Posterior cingulate gyrus (tissue), 11 donors: ENCODE results near the gene VAX1.
"Not testable (repeated sequence)": the region's sequence is repeated elsewhere in the genome, so short reads cannot be mapped to it uniquely, and the experiment has no call there.

ENCODE experiments used
- DNase-seq, 10 donors: peaks; one replicate each; pipeline versions ENCODE4 v3.0.0 to v3.0.0-alpha.2; 2020 to 2021; ENCODE audit warnings: mixed read lengths in 3 of 10
- intact Hi-C: fragments of 100-400 bp; cut with DNase I; formaldehyde crosslinking; loops from one replicate; pipeline ENCODE4 v1.15.1; 2023

Gene VAX1, protein sequence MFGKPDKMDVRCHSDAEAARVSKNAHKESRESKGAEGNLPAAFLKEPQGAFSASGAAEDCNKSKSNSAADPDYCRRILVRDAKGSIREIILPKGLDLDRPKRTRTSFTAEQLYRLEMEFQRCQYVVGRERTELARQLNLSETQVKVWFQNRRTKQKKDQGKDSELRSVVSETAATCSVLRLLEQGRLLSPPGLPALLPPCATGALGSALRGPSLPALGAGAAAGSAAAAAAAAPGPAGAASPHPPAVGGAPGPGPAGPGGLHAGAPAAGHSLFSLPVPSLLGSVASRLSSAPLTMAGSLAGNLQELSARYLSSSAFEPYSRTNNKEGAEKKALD

DNA sequence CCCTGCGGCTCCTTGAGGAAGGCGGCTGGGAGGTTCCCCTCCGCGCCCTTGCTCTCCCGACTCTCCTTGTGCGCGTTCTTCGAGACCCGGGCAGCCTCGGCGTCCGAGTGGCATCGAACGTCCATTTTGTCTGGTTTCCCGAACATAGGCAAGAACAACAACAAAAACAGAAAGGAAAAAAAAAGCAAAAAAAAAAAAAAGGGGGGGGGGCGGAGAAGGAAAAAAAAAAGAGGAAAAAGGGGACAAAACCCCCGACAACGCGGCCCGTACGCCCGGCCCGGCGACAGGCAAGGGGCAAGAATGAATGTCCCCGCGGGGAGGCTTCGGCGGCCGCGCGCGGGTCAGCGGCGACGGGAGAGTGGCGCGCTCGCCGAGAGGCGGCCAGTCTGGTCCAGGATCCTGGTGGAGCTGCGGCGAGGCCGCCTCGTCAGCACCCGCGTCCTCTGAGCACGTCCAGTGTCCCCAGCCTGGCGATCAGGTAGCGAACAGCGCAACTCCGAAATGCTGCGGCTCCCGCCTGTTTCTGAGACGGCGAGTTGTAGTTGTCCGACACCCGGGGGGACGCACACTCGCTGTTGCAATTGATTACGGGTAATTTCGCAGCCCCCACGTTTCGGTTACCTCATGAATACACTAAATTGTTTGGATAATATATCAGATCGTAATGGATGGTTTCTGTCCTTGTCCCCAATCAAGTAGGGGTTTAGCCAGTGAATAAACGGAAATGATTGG, at the start of gene VAX1:
Gene VAX1 (minus strand): TSS at position 360 of the 732 bp plus-strand sequence. CDS start 214 bp downstream, at position 146.
- peak in 3 of 10 donors; percentile 49 to 86 (median 86) for DNase-seq
- intact Hi-C loops = no loop called here

DNA sequence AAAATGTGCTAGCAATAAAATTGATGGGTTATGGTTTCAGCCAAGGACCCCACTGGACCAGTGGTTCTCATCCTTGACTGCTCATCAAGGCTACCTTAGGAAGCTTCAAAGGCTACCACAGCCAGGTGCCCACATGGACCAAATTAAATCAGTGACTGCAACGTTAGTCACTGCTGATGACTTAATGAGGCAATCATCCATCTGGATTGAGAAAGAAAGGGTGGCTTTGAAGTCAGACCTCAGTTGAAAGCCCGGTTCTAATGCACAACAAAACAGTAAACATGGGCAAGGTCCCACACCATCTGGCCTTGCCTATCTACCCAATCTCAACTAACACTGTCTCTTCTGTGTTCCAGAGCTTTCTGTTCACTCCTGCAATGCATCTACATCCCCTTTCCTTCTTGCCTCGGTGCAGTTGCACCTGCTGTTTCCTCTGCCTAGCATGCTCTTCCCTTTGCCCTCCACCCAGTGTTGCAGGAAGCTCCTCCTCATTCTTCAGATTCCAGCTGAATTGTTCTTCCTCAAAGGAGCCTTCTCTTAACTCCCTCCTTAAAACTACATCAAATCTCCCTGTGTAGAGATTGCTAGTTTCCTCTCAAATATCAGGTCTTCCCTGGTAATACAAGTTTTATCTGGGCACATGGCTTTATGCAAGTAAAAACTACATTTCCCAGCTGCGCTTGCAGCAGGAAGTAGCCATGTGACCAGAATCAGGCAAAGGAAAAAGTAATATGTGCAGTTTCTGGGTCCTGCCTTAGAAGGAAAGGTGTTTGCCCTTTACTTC, 49.0 kb upstream of the VAX1 start:
- intact Hi-C loops = no loop called here
- DNase-seq = peak in 1 of 10 donors; percentile 2

DNA sequence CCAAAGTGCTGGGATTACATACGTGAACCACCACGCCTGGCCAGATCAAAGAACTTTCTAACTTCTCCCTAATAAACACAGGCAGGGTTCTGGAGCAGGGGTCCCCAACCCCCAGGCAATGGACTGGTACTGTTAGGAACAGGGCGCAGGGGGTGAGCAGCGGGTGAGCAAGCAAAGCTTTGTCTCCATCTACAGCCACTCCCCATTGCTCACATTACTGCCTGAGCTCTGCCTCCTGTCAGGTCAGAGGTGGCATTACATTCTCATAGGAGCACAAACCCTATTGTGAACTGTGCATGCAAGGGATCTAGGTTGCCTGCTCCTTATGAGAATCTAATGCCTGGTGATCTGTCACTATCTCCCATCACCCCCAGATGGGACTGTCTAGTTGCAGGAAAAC, 47.7 kb upstream of the VAX1 start:
- intact Hi-C loops = not testable (repeated sequence)

DNA sequence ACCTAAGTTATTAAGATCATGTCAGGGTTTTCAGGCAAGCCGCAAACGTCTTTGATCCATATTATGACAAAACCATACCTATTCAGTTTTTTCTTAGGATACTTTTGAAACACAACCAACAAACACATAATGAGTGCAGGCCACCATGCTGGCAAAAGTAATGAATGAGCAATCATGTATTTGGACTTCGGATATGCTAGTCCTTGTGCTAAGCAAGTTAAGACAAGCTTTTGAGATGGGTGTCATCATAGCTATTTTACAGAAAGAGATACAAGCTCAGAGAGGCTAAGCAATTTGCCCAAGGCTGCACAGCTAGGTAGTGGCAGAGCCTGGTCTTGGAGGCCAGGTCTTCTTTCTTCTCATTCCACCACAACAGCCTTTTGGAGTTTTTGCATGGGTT, 46.8 kb upstream of the VAX1 start:
- no peak for DNase-seq

More for the DNA sequence above, 47.7 kb upstream of the VAX1 start:
- not testable (repeated sequence) for DNase-seq

DNA sequence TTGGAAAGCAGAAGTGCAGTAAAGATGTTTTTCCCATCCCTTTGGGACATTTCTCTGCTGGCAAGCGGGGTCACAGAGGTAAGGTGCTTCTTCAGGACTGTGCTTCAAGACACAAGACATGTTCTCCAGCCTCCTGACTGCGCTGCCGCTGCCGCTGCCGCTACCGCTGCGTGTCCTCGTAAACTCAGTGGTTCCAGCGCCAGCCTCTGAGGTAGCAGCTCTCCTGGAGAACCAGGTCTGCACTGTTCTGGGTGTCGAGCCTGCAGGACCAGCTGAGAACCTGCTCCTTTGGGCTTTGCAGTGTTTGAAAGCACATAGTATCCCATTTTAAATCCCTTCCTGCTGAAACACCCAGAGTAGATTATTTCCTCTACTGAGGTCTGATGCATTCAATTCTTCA, 46.2 kb upstream of the VAX1 start:
- intact Hi-C loops = no loop called here
- DNase-seq = peak in 1 of 10 donors; percentile 68

More for the DNA sequence above, 46.8 kb upstream of the VAX1 start:
- intact Hi-C loops = no loop called here

DNA sequence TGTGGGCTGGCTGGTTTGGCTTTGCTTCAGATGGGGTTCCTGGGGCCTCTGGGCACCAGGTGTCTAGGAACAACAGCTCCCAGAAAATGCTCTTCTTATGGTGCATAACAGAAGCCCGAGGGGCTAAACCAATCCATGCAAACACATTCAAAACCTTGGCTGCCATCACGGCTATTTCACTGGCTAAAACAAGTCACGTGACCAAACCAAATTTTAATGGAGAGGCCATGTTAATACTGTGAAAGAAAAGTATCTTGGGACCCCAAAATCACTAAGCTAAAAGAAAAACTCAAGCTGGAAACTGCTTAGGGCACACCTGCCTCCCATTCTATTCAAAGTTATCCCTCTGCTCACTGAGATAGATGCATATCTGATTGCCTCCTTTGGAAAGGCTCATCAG, 40.1 kb upstream of the VAX1 start:
- DNase-seq = no peak
- intact Hi-C loops = loop anchor here (5.0 kb wide), 1 partner anchor 496 kb away; no protein-coding TSS in a partner anchor

DNA sequence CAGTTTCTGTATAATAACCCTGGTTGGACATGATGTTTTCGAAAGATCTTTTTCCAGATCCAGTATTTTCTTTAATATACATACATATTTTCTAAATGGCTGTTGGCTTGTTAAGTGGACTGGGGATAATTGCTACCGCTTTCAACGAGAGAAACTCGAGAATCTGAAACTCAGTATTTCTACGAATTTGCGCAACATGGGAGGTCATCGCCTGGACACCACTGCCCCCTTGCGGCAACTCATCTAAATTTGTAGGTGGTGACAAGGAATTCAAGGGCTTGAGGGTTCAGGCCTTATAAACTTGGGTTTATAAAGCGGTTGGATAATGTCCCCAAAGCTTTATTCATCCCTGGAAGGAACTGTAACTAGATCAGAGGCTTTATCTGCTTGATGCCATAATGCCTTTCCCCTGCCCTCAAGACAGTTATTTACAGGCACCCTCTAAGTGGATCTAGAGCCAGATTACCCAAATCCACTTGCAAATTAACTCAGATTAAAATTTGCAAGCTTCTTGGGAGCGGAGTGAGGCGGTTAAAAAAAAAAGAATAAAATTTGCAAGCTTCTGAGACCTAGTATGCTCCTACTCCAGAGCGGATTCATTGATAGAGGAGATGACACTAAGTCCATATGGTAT, 37.9 kb upstream of the VAX1 start:
- DNase-seq = peak; percentile 70 to 97 (median 88)
- intact Hi-C loops = loop anchor here (1.0 to 5.0 kb wide), 2 partner anchors 379 to 494 kb away; no protein-coding TSS in a partner anchor

DNA sequence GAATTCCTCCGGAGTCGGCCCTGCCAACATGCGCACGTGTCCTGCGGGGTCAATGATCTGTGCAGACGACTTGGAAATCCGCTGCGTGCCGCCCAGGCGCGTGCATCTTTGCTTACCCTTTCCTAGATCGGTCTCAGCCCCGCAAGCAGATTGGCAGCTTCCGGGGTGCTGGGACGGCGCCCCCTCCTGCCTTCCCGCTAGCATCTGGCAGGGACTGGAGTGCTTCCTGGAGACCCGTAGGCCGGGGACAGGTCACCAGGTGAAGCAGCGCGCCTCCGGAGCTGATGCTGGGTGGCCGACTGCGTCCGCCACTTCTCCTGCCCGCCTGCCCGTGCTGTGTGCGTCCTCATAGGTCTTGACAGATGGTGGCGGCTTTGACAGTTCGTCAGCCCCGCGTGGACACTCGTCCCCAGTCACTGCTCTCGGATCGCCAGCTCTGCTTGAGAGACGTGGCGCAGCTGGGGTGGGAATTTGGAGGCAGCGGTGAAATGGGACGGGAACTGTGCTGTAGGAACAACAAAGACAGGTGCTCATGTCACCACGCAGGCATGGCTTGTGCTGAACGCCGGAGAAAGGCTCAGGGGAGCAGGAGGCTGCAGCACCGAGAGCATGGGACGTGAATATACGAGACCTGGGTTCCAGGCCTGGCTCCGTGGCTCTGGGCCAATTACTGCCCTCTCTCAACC, 37.3 kb upstream of the VAX1 start:
- intact Hi-C loops = loop anchor here (1.0 to 5.0 kb wide), 2 partner anchors 378 to 493 kb away; no protein-coding TSS in a partner anchor
- DNase-seq = peak in 7 of 10 donors; percentile 40 to 90 (median 42)

DNA sequence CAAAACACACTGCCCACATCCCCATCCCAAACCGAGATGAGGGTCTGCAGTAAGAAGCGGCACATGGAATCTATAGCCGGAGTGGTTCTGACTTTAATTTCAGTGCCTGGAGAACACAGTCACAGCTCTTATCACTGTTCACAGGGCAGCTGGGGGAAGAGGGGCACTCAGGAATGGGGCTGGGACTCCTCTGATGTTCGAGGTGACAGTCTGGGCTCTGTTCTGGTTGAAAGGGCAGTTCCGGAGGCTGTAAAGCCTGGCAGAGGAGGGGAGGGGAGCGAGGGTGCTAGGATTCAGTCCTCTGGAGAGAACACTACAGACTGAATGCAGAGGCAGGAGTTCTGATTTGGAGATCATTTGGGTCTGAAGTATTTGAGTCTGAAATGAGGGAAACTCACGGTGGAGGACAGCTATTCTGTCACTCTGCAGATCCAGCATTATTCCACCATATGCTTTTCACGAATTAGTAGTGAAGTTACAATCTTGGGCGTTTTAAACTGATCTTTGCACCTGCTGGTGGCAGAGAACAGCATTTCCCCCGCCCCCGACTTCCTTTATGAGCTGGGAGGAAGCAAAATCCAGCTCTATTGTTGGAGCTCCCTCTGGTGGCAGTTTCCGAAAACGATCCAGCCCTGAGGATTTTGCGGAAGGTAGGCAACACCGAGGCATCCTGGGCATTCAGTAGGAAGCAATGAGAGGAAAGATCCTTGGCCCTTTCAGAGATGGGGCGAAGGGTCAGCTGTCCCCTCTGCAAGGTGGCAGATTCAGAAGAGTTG, 36.6 kb upstream of the VAX1 start:
- intact Hi-C loops = loop anchor here (1.0 to 5.0 kb wide), 2 partner anchors 377 to 492 kb away; no protein-coding TSS in a partner anchor
- peak; percentile 74 to 96 (median 86) for DNase-seq

DNA sequence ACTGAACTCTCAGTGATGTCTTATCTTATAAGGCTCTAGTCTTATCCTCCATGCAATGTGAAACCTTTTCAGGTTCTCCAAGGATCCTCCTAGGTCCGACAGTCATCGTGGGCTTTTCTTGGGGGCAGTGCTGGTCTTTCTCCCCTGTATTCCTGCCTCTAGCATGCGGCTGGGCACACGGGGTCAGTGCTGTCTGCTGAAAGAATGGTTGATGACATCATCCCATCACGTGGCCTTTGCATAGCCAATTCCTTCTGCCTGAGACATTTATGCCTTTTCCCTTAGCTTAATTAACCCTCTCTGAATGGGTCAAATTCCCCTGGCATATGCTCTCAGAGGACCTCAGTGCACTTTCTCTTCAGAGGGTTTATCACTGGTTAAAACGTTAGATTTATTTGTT, 32.2 kb upstream of the VAX1 start:
- no peak for DNase-seq
- intact Hi-C loops = no loop called here

DNA sequence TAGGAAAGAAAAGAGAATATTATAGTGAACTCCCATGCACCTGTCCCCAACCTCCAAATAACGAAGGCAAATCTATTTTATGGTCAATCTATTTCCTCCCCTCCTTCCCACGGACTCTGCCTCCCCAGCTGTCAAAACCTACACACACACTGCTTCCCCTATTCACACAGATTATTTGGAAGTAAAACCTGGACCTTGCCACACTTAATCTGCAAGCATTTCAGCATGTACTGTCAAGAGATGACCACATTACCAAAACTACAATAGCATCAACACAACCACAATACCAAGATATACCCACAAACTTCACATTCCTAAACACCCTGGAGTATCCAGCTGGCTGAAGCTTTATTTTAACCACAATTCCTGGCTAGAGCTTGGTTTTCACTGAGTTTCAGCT, 31.4 kb upstream of the VAX1 start:
- intact Hi-C loops = loop anchor here (5.0 to 10.0 kb wide), 3 partner anchors 55 to 322 kb away; partner anchors contain the start of genes ENO4 and SHTN1
- no peak for DNase-seq

DNA sequence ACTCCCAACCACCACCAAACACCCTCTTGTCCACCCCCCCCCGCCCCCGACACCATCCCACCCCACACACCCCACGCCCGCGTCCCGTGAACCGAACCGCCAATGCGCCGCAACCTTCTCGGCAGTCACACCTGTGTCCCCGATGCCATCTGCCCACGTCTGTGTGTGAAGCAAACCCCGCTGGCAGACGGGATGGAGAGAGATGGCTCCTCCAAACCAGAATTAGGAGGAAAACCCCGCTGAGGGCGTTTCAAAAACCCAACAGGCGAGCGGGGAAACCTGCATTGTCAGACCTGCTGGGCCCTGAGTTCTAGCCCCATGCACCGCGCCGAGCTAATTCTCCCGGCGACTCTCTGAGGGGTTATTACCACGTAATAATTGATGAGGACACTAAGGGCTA, 30.7 kb upstream of the VAX1 start:
- no peak for DNase-seq
- intact Hi-C loops = loop anchor here (5.0 to 10.0 kb wide), 3 partner anchors 54 to 321 kb away; partner anchors contain the start of genes ENO4 and SHTN1

DNA sequence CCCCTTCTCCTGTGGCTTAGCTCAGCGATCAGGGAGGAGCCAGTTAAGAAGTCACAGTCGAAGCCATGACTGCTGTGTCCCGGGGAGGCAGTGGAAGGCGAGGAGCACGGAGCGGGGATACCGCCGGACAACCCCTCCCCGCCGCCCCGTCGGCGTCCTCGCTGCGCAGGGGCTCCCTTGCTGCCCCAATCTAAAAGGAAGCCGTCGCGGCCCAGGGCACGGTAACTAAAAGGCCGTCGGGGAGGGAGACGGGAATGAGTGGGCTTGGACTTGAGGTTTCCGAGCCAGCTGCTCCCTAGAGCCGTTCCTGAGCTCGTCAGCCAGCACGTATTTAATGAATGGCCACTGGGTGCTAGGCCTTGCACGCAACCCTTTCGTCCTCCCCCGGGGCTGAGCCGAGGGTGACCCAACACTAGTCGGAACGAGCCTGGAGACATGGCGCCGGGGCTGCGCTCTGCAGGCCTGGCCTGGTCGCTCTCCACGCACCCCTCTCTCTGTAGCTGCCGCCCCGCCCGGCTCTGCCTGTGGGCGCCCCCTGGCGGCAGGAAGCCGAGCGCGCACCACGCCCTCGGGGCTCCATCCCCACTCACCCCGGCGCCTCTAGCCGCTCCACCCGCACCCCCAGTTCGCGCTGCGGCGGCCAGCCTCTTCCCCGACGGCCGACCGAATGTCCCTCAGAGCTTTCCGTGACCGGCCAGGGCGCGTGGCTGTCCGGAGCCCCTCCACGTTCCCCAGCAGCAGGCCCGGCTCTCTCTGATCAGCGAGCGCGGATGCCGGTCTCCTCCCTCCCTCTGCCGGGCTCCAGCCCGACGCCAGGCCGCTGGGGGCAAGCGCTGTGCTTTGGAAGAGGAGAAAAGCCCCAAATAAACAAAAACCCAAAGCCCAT, 30.0 kb upstream of the VAX1 start:
- intact Hi-C loops = loop anchor here (5.0 to 10.0 kb wide), 3 partner anchors 53 to 321 kb away; partner anchors contain the start of genes ENO4 and SHTN1
- DNase-seq = peak in 9 of 10 donors; percentile 51 to 95 (median 66)

DNA sequence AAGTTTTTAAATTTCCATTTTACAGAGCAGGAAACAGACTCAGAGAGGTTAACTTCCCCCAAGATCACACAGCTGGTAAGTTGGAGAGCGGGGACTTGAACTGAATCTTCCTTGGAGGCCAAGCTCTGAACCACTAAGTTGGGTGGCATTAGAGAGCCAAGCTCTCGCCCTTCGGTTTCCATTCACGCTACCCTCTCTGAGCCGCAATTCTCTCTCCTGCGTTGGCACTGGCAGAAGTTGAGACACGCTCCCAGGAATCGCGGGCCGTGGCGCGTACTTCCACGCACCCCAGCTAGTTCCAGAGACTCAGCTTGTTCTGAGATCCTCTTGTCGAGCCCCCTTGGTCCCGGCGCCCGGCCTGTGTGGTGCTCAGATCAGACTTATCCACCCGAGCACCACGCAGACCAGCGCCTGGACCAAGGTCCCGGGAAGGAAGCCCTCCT, 29.3 kb upstream of the VAX1 start:
- intact Hi-C loops = loop anchor here (5.0 to 10.0 kb wide), 3 partner anchors 53 to 320 kb away; partner anchors contain the start of genes ENO4 and SHTN1
- peak in 2 of 10 donors; percentile 14 to 32 for DNase-seq

DNA sequence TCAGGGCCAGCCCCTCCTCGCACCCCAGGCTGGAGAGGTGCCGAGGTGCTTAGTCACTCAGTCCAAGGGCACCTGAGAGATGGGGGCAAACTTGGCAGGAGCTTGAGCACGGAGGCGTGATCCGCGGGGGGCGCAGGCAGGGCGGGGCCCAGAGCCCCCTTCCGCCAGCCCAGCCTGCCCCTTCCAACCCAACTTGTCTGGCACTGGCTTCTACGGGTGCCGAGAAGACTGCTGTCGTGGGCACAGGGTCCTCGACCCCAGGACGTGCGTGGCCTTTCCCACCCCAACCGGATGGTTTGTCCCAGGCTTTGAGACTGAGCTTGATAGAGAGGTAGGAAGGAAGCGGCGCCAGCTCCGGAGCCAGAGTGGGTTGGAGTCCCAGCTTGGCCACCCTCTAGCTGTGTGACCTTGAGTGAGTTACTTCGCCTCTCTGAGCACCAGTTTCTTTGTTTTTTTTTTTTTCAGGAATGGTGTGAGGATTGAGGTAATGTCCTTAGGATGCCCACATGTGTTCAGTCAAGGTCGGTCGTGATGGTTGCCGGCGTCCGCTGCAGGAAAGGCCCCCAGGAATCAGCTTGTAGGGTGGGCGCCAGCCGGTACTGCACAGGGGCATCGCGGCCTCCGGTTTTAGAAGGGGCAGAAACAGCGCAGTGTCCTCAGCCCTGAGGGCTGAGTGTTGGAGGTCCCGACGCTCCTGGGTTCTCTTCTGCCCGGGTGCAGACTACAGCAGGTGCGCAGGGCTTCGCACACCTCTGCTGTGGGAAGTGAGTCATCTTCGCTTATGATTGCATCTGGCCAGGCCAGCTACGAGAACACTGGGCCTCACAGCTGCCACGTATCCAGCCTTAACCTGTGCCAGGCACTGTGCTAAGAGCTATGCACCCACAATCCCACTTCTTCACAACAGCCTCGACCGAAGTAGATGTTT, 28.6 kb upstream of the VAX1 start:
- intact Hi-C loops = loop anchor here (5.0 to 10.0 kb wide), 3 partner anchors 52 to 319 kb away; partner anchors contain the start of genes ENO4 and SHTN1
- DNase-seq = no peak
